Mesendoderm (in vitro differentiated cells): Measurements from ENCODE around the gene CEP162.
A peak's percentile ranks its signal among the peaks of the same experiment; 100 is the strongest.
"Not testable (repeated sequence)": the region's sequence is repeated elsewhere in the genome, so short reads cannot be mapped to it uniquely, and the experiment has no call there.

Experiments used
- DNase-seq: peaks from one replicate; pipeline ENCODE4 v3.0.0; 2013
- H2AK5ac ChIP-seq: 2 replicates; pipeline ENCODE4 v1.6.1; 2013; ENCODE audit warnings: low read length, inconsistent platforms
- H2BK120ac ChIP-seq: 2 replicates; pipeline ENCODE4 v1.6.1; 2013; ENCODE audit warnings: low read depth, mild to moderate bottlenecking, low read length, moderate library complexity, mixed read lengths
- H2BK15ac ChIP-seq: replicated peaks from 2 replicates; pipeline ENCODE4 v1.6.1; 2013; ENCODE audit warnings: low read depth, mild to moderate bottlenecking, moderate library complexity
- H2BK5ac ChIP-seq: 2 replicates; pipeline ENCODE4 v1.6.1; 2013; ENCODE audit warnings: low read length, inconsistent platforms
- H3K18ac ChIP-seq: 2 replicates; pipeline ENCODE4 v1.6.1; 2013; ENCODE audit warnings: mild to moderate bottlenecking, low read length, mixed read lengths
- H3K23ac ChIP-seq: one replicate; pipeline ENCODE4 v1.6.1; 2013; ENCODE audit warnings: low read length
- H3K27ac ChIP-seq: 2 replicates; pipeline ENCODE4 v1.5.1; 2013; ENCODE audit warnings: low read depth, mild to moderate bottlenecking, inconsistent platforms, low read length, moderate library complexity
- H3K27me3 ChIP-seq: 2 replicates; pipeline ENCODE4 v1.6.1; 2013; ENCODE audit warnings: low read length, control low read depth, mild to moderate bottlenecking, inconsistent platforms; ENCODE audit not compliant: insufficient read depth, poor library complexity
- H3K36me3 ChIP-seq: 2 replicates; pipeline ENCODE4 v1.6.1; 2013; ENCODE audit warnings: low read length, inconsistent platforms; ENCODE audit not compliant: control insufficient read depth, insufficient read depth
- H3K4ac ChIP-seq: one replicate; pipeline ENCODE4 v1.6.1; 2013; ENCODE audit warnings: low read depth, mild to moderate bottlenecking, low read length, moderate library complexity
- H3K4me1 ChIP-seq: 2 replicates; pipeline ENCODE4 v1.6.1; 2013; ENCODE audit warnings: low read depth, low read length, inconsistent platforms; ENCODE audit not compliant: control insufficient read depth
- H3K4me2 ChIP-seq: 2 replicates; pipeline ENCODE4 v1.6.1; 2013; ENCODE audit warnings: low read length
- H3K4me3 ChIP-seq: 2 replicates; pipeline ENCODE4 v1.5.1; 2013; ENCODE audit warnings: mild to moderate bottlenecking, low read length
- H3K56ac ChIP-seq: one replicate; pipeline ENCODE4 v1.6.1; 2013; ENCODE audit warnings: low read length
- H3K79me1 ChIP-seq: 2 replicates; pipeline ENCODE4 v1.6.1; 2013; ENCODE audit warnings: low read length, inconsistent platforms
- H3K79me2 ChIP-seq: 2 replicates; pipeline ENCODE4 v1.6.1; 2013; ENCODE audit warnings: mild to moderate bottlenecking, low read length; ENCODE audit not compliant: control insufficient read depth, insufficient read depth
- H3K9ac ChIP-seq: 2 replicates; pipeline ENCODE4 v1.6.1; 2013; ENCODE audit warnings: low read length, inconsistent platforms
- H4K5ac ChIP-seq: one replicate; pipeline ENCODE4 v1.6.1; 2013; ENCODE audit warnings: low read length
- H4K8ac ChIP-seq: one replicate; pipeline ENCODE4 v1.6.1; 2013; ENCODE audit warnings: low read depth, mild to moderate bottlenecking, control low read depth, low read length, moderate library complexity
- WGBS: extraction: QIAGEN DNeasy Blood & Tissue Kit; methylation state at CpG from one replicate; pipeline ENCODE4 v1.1.7; 2013; ENCODE audit warnings: low lambda C conversion rate, missing lambda C conversion rate; ENCODE audit not compliant: insufficient coverage; ENCODE audit errors: extremely low coverage; 5-methylcytosine and 5-hydroxymethylcytosine counted together

Gene CEP162

DNA sequence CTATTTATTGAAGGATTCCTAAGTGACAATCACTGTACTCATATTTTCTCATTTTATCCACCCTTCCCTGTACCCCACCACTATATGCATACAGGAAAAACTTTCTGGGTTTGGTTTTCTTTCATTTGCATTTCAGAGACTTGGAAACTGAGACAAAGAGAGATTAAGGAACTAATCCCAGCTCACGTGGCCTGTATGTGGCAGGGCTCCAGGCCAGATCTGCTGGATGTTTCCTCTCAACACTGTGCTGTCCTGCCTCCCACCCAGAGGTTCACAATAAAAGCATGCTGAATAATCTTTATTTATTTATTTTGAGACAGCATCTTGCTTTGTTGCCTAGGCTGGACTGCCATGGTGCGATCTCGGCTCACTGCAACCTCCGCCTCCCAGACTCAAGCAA is 50.2 kb downstream of the CEP162 start:
- H3K23ac ChIP-seq: no peak overlapping the region
- no peaks in the 10 kb centered on the region for H3K79me2 ChIP-seq
- no peak overlapping the region for H4K8ac ChIP-seq
- no peaks in the 10 kb centered on the region for H3K79me1 ChIP-seq
- no peak overlapping the region for H3K18ac ChIP-seq
- no peak for DNase-seq
- H3K4ac ChIP-seq: no peak overlapping the region
- H3K4me1 ChIP-seq: no peaks in the 10 kb centered on the region
- H2BK15ac ChIP-seq: no peak overlapping the region
- no peak overlapping the region for H3K27ac ChIP-seq
- H3K36me3 ChIP-seq: no peaks in the 10 kb centered on the region
- no peak overlapping the region for H2BK120ac ChIP-seq
- no peak overlapping the region for H3K56ac ChIP-seq
- WGBS: no CpG with 5 or more reads among the region's 4 CpGs
- H3K9ac ChIP-seq: no peak overlapping the region
- no peaks in the 10 kb centered on the region for H3K27me3 ChIP-seq
- no peak overlapping the region for H3K4me2 ChIP-seq
- H3K4me3 ChIP-seq: no peak overlapping the region
- no peak overlapping the region for H2BK5ac ChIP-seq
- no peak overlapping the region for H4K5ac ChIP-seq
- H2AK5ac ChIP-seq: no peak overlapping the region

DNA sequence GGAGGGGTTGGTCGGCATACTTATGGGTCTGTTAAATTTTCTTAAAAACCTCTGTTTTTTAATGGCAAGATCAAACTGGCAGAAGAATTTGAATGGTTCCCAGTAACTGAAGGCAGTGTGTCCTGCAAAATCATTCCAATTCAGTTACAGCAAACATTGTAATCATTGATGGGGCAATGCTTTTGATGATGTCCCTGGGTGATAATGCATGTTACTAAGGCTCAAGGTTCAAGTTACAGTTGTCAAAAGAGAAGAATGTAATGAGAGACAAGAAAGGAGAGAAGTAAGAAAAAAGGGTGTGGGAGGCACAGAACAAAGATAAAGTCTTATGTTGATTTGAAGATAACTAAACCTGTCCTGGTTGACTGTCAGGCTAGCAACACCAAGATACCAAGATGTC is 54.9 kb downstream of the CEP162 start:
- Histone ChIP-seq H3K79me1 (no peaks in the 10 kb centered on the region), H3K79me2 (no peaks in the 10 kb centered on the region), H3K56ac (no peak overlapping the region), H3K4me2 (no peak overlapping the region), H2BK120ac (no peak overlapping the region), H3K27ac (no peak overlapping the region), H3K23ac (no peak overlapping the region), H3K36me3 (no peaks in the 10 kb centered on the region), H3K27me3 (no peaks in the 10 kb centered on the region), H3K4me3 (no peak overlapping the region), H2AK5ac (no peak overlapping the region), H3K4me1 (no peaks in the 10 kb centered on the region), H3K9ac (no peak overlapping the region), H2BK15ac (no peak overlapping the region), H3K4ac (no peak overlapping the region), H4K8ac (no peak overlapping the region), H4K5ac (no peak overlapping the region), H2BK5ac (no peak overlapping the region), H3K18ac (no peak overlapping the region)
- WGBS: no CpG with 5 or more reads among the region's 1 CpG
- DNase-seq: peak; percentile 14

DNA sequence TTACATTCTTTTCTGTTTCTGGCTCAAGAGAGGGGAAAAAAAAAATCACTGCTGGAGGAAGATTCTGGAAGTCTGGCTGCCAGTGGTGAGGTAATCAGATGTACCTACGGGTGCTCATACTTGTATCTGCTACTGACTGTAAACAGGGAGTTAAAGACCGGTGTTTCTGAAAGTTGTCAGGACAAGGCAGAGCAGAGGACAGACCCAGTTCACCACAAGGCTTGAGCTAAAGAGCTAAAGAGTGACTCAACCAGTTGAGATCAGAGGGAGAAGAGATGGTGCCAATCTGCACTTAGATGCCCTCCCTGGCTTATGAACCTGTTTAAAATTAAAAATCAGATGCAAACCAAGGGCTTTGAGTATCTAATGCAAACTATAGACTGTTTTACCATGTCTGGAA is 55.4 kb downstream of the CEP162 start:
- no peaks in the 10 kb centered on the region for H3K36me3 ChIP-seq
- H3K79me1 ChIP-seq: no peaks in the 10 kb centered on the region
- no peak overlapping the region for H2BK5ac ChIP-seq
- DNase-seq: no peak
- no peaks in the 10 kb centered on the region for H3K27me3 ChIP-seq
- no peak overlapping the region for H3K18ac ChIP-seq
- no peak overlapping the region for H3K9ac ChIP-seq
- WGBS: no CpG with 5 or more reads among the region's 2 CpGs
- no peaks in the 10 kb centered on the region for H3K79me2 ChIP-seq
- no peak overlapping the region for H2BK15ac ChIP-seq
- no peaks in the 10 kb centered on the region for H3K4me1 ChIP-seq
- no peak overlapping the region for H3K23ac ChIP-seq
- H3K4me3 ChIP-seq: no peak overlapping the region
- H3K56ac ChIP-seq: no peak overlapping the region
- no peak overlapping the region for H4K5ac ChIP-seq
- no peak overlapping the region for H3K27ac ChIP-seq
- no peak overlapping the region for H4K8ac ChIP-seq
- H3K4ac ChIP-seq: no peak overlapping the region
- no peak overlapping the region for H3K4me2 ChIP-seq
- no peak overlapping the region for H2AK5ac ChIP-seq
- H2BK120ac ChIP-seq: no peak overlapping the region

DNA sequence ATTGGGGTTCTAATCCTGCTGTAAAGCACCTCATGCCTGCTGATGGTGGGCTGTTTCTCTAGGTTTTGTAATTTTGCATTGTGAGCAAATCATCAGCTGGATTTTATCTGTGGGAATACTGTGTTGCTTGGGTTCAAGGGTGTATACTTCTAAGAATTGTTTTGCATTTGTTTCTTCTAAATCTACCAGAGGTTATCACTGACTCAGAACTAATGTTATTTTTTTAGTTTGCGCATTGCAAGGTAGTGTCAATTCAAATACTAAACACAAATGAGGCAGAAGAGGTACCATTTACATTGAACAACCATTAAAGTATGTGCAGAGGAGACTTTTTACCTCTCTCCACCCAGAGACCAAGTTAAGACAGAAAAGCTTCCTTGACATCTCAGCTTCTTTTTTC is 60.0 kb downstream of the CEP162 start:
- no peak for DNase-seq
- Histone ChIP-seq H2BK15ac (no peak overlapping the region), H3K18ac (no peak overlapping the region), H3K4me3 (no peak overlapping the region), H2AK5ac (no peak overlapping the region), H4K5ac (no peak overlapping the region), H3K79me2 (no peaks in the 10 kb centered on the region), H3K27ac (no peak overlapping the region), H3K23ac (no peak overlapping the region), H2BK5ac (no peak overlapping the region), H3K4me1 (no peaks in the 10 kb centered on the region), H3K4me2 (no peak overlapping the region), H3K36me3 (no peaks in the 10 kb centered on the region), H3K79me1 (no peaks in the 10 kb centered on the region), H4K8ac (no peak overlapping the region), H3K4ac (no peak overlapping the region), H3K27me3 (no peaks in the 10 kb centered on the region), H3K9ac (no peak overlapping the region), H2BK120ac (no peak overlapping the region), H3K56ac (no peak overlapping the region)
- no CpG with 5 or more reads among the region's 1 CpG for WGBS

DNA sequence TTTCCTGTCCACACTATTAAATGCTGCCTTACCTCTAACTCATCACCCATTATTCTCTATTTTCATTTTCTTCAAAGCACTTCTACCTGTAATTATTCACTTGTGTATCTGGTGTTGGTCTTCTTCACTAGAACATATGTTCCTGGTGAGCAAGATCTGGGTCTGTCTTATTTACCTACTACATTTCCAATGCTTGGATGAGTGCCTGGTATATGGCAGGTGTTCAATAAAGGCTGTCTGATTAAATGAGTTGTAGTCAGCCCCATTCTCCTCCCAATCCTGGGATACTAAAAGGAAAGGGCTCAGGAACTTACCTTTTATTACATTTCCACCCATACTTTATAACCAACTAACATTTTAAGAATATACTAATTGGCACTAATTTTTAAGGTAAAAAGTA is 61.0 kb downstream of the CEP162 start:
- Histone ChIP-seq H4K5ac (no peak overlapping the region), H3K27ac (no peak overlapping the region), H4K8ac (no peak overlapping the region), H3K4me2 (no peak overlapping the region), H3K23ac (no peak overlapping the region), H2BK15ac (no peak overlapping the region), H3K4me3 (no peak overlapping the region), H2BK5ac (no peak overlapping the region), H3K18ac (no peak overlapping the region), H2BK120ac (no peak overlapping the region), H3K79me1 (no peaks in the 10 kb centered on the region), H3K36me3 (no peaks in the 10 kb centered on the region), H3K56ac (no peak overlapping the region), H2AK5ac (no peak overlapping the region), H3K79me2 (no peaks in the 10 kb centered on the region), H3K9ac (no peak overlapping the region), H3K4me1 (no peaks in the 10 kb centered on the region), H3K4ac (no peak overlapping the region), H3K27me3 (no peaks in the 10 kb centered on the region)
- no peak for DNase-seq

DNA sequence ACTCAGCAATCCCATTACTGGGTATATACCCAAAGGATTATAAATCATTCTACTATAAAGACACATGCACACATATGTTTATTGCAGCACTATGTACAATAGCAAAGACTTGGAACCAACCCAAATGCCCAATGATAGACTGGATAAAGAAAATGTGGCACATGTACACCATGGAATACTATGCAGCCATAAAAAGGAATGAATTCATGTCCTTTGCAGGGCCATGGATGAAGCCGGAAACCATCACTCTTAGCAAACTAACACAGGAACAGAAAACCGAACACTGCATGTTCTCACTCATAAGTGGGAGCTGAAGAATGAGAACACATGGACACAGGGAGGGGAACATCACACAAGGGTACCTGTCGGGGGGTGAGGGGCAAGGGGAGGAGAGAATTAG is 63.1 kb downstream of the CEP162 start:
- not testable (repeated sequence) for H3K79me1 ChIP-seq, H3K4me1 ChIP-seq, H4K8ac ChIP-seq, H3K18ac ChIP-seq, H2AK5ac ChIP-seq, DNase-seq, H3K9ac ChIP-seq, H2BK5ac ChIP-seq, H3K4me3 ChIP-seq, H3K36me3 ChIP-seq, H2BK15ac ChIP-seq, H3K23ac ChIP-seq, H3K4ac ChIP-seq, H3K79me2 ChIP-seq, H3K27ac ChIP-seq, H3K56ac ChIP-seq, H2BK120ac ChIP-seq, H4K5ac ChIP-seq, H3K4me2 ChIP-seq, H3K27me3 ChIP-seq
- WGBS: no CpG with 5 or more reads among the region's 3 CpGs
